HCT116 (cell line): ENCODE measurements around the gene OR6S1. TPM values are rescaled to one million over a fixed set of nuclear protein-coding genes. Genes with fewer than 3 reads are reported as not detected.
A peak's percentile ranks its signal among the peaks of the same experiment; 100 is the strongest.

ENCODE experiments used
- ATAC-seq: fragments of 200-7000 bp; cut with Tn5 transposase; 2 replicates; pipeline ENCODE4 v1.9.1; 2020; ENCODE audit warnings: mild to moderate bottlenecking, moderate library complexity
- BruUV-seq: library from RNA; stranded (reverse); fragments of 400-500 nt; replicated peaks from 2 replicates; lab custom pipeline; 2021; lab: Mats Ljungman, UMichigan
- CTCF ChIA-PET: fragments of 300-600 bp; sonication (Branson Sonifier 250); formaldehyde crosslinking; loops from one replicate; lab custom pipeline; 2021; ENCODE audit warnings: antibody characterized with exemption; lab: Charles Lee
- POLR2A ChIA-PET: fragments of 300-600, 350-600 bp; sonication (Branson Sonifier 250); formaldehyde crosslinking; loops from one replicate; lab custom pipeline; 2021; ENCODE audit warnings: antibody characterized with exemption; lab: Charles Lee
- RAD21 ChIA-PET, 2 experiments: fragments of 300-600 bp; sonication (Branson Sonifier 250); formaldehyde crosslinking; loops; one replicate each; lab custom pipeline; 2023; ENCODE audit warnings: low total read pairs in 2 of 2; ENCODE audit not compliant: uncharacterized antibody in 2 of 2, unreplicated experiment in 2 of 2, low non-redundant PET in 1 of 2; lab: Charles Lee
- DNase-seq: peaks from one replicate; pipeline ENCODE4 v3.0.0-alpha.2; 2010; ENCODE audit warnings: low read depth, low spot score
- H2AFZ ChIP-seq: fragments of 200-600 bp; shearing (Covaris generic), sonication (generic); 2 replicates; pipeline ENCODE4 v1.6.1; 2017; ENCODE audit warnings: low read depth, mixed run types, mixed read lengths, antibody characterized with exemption, low read length; ENCODE audit not compliant: poor library complexity, severe bottlenecking
- H3K27ac ChIP-seq: 2 replicates; pipeline ENCODE4 v1.5.1; 2012; ENCODE audit warnings: low read depth, low read length
- H3K27me3 ChIP-seq: fragments of 200-600 bp; sonication (generic); 2 replicates; pipeline ENCODE4 v1.6.1; 2016; ENCODE audit warnings: mixed run types, low read length, mixed read lengths; ENCODE audit not compliant: insufficient read depth
- H3K36me3 ChIP-seq, 2 experiments: fragments of 200-500 bp in 1 of 2; fragments of 200-600 bp in 1 of 2; sonication (Bioruptor generic) in 1 of 2; sonication (generic) in 1 of 2; 2 replicates each; pipeline versions ENCODE4 v1.5.1 to v1.6.1; 2014 to 2016; ENCODE audit warnings: low read length in 2 of 2, inconsistent platforms in 1 of 2, mixed read lengths in 1 of 2, mixed run types in 1 of 2; ENCODE audit not compliant: insufficient read depth in 2 of 2, control insufficient read depth in 1 of 2
- H3K4me1 ChIP-seq, 2 experiments: fragments of 200-600 bp in 1 of 2; sonication (generic) in 1 of 2; 2 replicates each; pipeline versions ENCODE4 v1.5.1 to v1.6.1; 2012 to 2017; ENCODE audit warnings: low read length in 2 of 2, inconsistent platforms in 1 of 2, mild to moderate bottlenecking in 1 of 2, mixed read lengths in 1 of 2, mixed run types in 1 of 2, moderate library complexity in 1 of 2; ENCODE audit not compliant: insufficient read depth in 2 of 2, control insufficient read depth in 1 of 2
- H3K4me2 ChIP-seq: fragments of 200-600 bp; sonication (generic); 2 replicates; pipeline ENCODE4 v1.6.1; 2017; ENCODE audit warnings: mixed run types, low read length, mixed read lengths
- H3K4me3 ChIP-seq, 2 experiments: fragments of 200-600 bp in 1 of 2; sonication (generic) in 1 of 2; replicated peaks in 1 of 2; 2 replicates each; pipeline ENCODE4 v1.5.1; 2011 to 2016; ENCODE audit warnings: low read length in 2 of 2, control low read depth in 1 of 2, low read depth in 1 of 2, mild to moderate bottlenecking in 1 of 2, mixed read lengths in 1 of 2, mixed run types in 1 of 2
- H3K79me2 ChIP-seq: fragments of 200-600 bp; sonication (generic); 2 replicates; pipeline ENCODE4 v1.6.1; 2017; ENCODE audit warnings: mild to moderate bottlenecking, mixed run types, low read length, moderate library complexity, mixed read lengths; ENCODE audit not compliant: insufficient read depth
- H3K9ac ChIP-seq: fragments of 200-600 bp; sonication (generic); 2 replicates; pipeline ENCODE4 v1.6.1; 2016; ENCODE audit warnings: low read length, mixed read lengths
- H3K9me2 ChIP-seq: fragments of 200-600 bp; sonication (generic), shearing (Covaris generic); 2 replicates; pipeline ENCODE4 v1.6.1; 2017; ENCODE audit warnings: mixed run types, mild to moderate bottlenecking, moderate library complexity; ENCODE audit not compliant: insufficient read depth
- H3K9me3 ChIP-seq, 2 experiments: fragments of 200-500 bp in 1 of 2; fragments of 200-600 bp in 1 of 2; sonication (Bioruptor generic) in 1 of 2; sonication (generic) in 1 of 2; 2 replicates each; pipeline ENCODE4 v1.6.1; 2014 to 2017; ENCODE audit warnings: low read length in 2 of 2, mixed read lengths in 2 of 2, inconsistent platforms in 1 of 2, low read depth in 1 of 2, mild to moderate bottlenecking in 1 of 2, mixed run types in 1 of 2, moderate library complexity in 1 of 2; ENCODE audit not compliant: control insufficient read depth in 1 of 2, insufficient read depth in 1 of 2
- H4K20me1 ChIP-seq: fragments of 200-600 bp; sonication (generic), shearing (Covaris generic); 2 replicates; pipeline ENCODE4 v1.6.1; 2017; ENCODE audit warnings: mixed run types, mild to moderate bottlenecking, moderate library complexity; ENCODE audit not compliant: insufficient read depth
- CBX3 ChIP-seq: IDR thresholded peaks from 2 replicates; pipeline ENCODE4 v1.6.1; 2012; ENCODE audit warnings: low read depth
- CEBPB ChIP-seq: IDR thresholded peaks from 2 replicates; pipeline ENCODE4 v1.6.1; 2012; ENCODE audit warnings: low read depth
- EGR1 ChIP-seq: IDR thresholded peaks from 2 replicates; pipeline ENCODE4 v1.6.1; 2012; ENCODE audit warnings: low read depth
- EZH2 ChIP-seq: fragments of 200-600 bp; sonication (generic); IDR thresholded peaks from 2 replicates; pipeline ENCODE4 v1.6.1; 2017; ENCODE audit warnings: antibody characterized with exemption, mixed run types
- EZH2phosphoT487 ChIP-seq: fragments of 200-600 bp; IDR thresholded peaks from 2 replicates; pipeline ENCODE4 v1.6.1; 2018; ENCODE audit warnings: antibody characterized with exemption, borderline replicate concordance
- FOSL1 ChIP-seq: IDR thresholded peaks from 2 replicates; pipeline ENCODE4 v1.6.1; 2012; ENCODE audit warnings: low read depth
- JUND ChIP-seq: IDR thresholded peaks from 2 replicates; pipeline ENCODE4 v1.6.1; 2012
- POLR2A ChIP-seq: IDR thresholded peaks from 2 replicates; pipeline ENCODE4 v1.7.0; 2011; ENCODE audit warnings: borderline replicate concordance; ENCODE audit not compliant: insufficient read depth, insufficient read length; ENCODE audit errors: extremely low read depth
- RAD21 ChIP-seq: IDR thresholded peaks from 2 replicates; pipeline ENCODE4 v1.6.1; 2012; ENCODE audit warnings: low read depth, mild to moderate bottlenecking
- SIN3A ChIP-seq: IDR thresholded peaks from 2 replicates; pipeline ENCODE4 v1.6.1; 2012; ENCODE audit warnings: low read depth
- SP1 ChIP-seq: IDR thresholded peaks from 2 replicates; pipeline ENCODE4 v1.6.1; 2012; ENCODE audit warnings: low read depth
- SRF ChIP-seq: IDR thresholded peaks from 2 replicates; pipeline ENCODE4 v1.6.1; 2012; ENCODE audit warnings: low read depth
- YY1 ChIP-seq: IDR thresholded peaks from 2 replicates; pipeline ENCODE4 v1.6.1; 2011; ENCODE audit warnings: low read length, low read depth, moderate library complexity, mild to moderate bottlenecking; ENCODE audit not compliant: insufficient replicate concordance; ENCODE audit errors: extremely low read depth
- ZFX ChIP-seq: fragments of 450-650 bp; IDR thresholded peaks from 2 replicates; pipeline ENCODE4 v1.6.1; 2017
- ZNF274 ChIP-seq: fragments of 200-500 bp; sonication (Bioruptor generic); IDR thresholded peaks from 2 replicates; pipeline ENCODE4 v1.6.1; 2014; ENCODE audit warnings: mild to moderate bottlenecking, low read depth, low read length, inconsistent platforms
- intact Hi-C: fragments of 100-400 bp; cut with micrococcal nuclease; formaldehyde crosslinking; loops from 2 replicates; pipeline ENCODE4 v1.10.0; 2022
- total RNA-seq: library from RNA; stranded (reverse); gene quantifications from one replicate; pipeline ENCODE4 v1.2.1, GENCODE V29; 2021; ENCODE audit not compliant: unreplicated experiment
- TF ChIP-seq, protein P1 (sequence below), 3 experiments: fragments of 200-600 bp in 1 of 3; sonication (generic) in 1 of 3; IDR thresholded peaks in 2 of 3; conservative IDR thresholded peaks in 1 of 3; 2 replicates each; pipeline ENCODE4 v1.5.1; 2012 to 2017; ENCODE audit warnings: low read depth in 2 of 3, low read length in 2 of 3, antibody characterized with exemption in 1 of 3, borderline replicate concordance in 1 of 3, control low read depth in 1 of 3, mild to moderate bottlenecking in 1 of 3, mixed read lengths in 1 of 3, mixed run types in 1 of 3, moderate library complexity in 1 of 3; ENCODE audit not compliant: insufficient read depth in 1 of 3
- TF ChIP-seq, protein P2 (sequence below): IDR thresholded peaks from 2 replicates; pipeline ENCODE4 v1.6.1; 2012
- TF ChIP-seq, protein P3 (sequence below): IDR thresholded peaks from 2 replicates; pipeline ENCODE4 v1.6.1; 2012; ENCODE audit warnings: low read depth
- TF ChIP-seq, protein P4 (sequence below): IDR thresholded peaks from 2 replicates; pipeline ENCODE4 v1.6.1; 2011; ENCODE audit warnings: mild to moderate bottlenecking, low read length, moderate library complexity; ENCODE audit not compliant: insufficient replicate concordance; ENCODE audit errors: extremely low read depth

Gene OR6S1
- total RNA-seq, 1 experiment from 2014 or later: not detected

DNA sequence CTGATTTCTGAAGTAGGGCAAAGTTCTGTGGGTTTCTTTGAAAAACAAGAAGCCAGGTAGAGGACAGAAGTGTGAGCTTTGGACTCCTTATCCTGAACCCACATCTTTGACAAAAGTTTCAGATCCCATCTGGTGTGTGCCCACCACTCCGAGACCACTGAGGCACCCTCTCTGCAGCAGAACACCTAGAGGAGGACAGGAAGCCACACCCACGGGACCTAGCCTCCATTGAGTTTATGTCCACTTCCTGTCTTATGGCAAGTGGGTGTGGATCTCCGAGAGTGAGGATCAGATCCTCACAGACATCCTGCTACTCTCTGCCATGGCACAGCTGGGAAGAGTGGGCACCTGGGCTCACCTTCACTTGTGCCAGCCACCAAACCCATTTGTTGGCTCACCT, 16.8 kb upstream of the OR6S1 start:
- ChIA-PET CTCF (interaction anchor here (0.6 to 2.9 kb wide), 12 partner anchors 10 to 315 kb away, joined by 3 to 59 read pairs (median 6); partner anchors contain the start of genes PARP2, PIP4P1 and RNASE4), POLR2A (interaction anchor here (0.9 to 4.9 kb wide), 6 partner anchors 12 to 316 kb away, joined by 3 to 39 read pairs (median 4); partner anchors contain the start of genes PARP2 and RNASE4)
- intact Hi-C loops: no loop called here
- BruUV-seq: no TSS peak
- Histone ChIP-seq H3K27me3 (no peaks in the 10 kb centered on the region), H3K4me1 (peaks cover 15 to 39% of the 10 kb centered on the region in 2 experiments), H3K36me3 (no peaks in the 10 kb centered on the region), H2AFZ (peak overlapping the region; percentile 11), H3K79me2 (no peaks in the 10 kb centered on the region), H3K4me2 (peak overlapping the region; percentile 67), H3K9ac (no peak overlapping the region)
- no peak for ATAC-seq
- TF ChIP-seq FOSL1 (no peak), YY1 (no peak), ZNF274 (no peak), SIN3A (no peak), JUND (no peak), SRF (no peak), EGR1 (no peak), CBX3 (no peak; the same call in 1 of the 2 replicates), EZH2phosphoT487 (no peak), EZH2 (no peak), CEBPB (no peak), ZFX (no peak), RAD21 (no peak), SP1 (no peak), POLR2A (no peak)
- TF ChIP-seq, protein P1, sequence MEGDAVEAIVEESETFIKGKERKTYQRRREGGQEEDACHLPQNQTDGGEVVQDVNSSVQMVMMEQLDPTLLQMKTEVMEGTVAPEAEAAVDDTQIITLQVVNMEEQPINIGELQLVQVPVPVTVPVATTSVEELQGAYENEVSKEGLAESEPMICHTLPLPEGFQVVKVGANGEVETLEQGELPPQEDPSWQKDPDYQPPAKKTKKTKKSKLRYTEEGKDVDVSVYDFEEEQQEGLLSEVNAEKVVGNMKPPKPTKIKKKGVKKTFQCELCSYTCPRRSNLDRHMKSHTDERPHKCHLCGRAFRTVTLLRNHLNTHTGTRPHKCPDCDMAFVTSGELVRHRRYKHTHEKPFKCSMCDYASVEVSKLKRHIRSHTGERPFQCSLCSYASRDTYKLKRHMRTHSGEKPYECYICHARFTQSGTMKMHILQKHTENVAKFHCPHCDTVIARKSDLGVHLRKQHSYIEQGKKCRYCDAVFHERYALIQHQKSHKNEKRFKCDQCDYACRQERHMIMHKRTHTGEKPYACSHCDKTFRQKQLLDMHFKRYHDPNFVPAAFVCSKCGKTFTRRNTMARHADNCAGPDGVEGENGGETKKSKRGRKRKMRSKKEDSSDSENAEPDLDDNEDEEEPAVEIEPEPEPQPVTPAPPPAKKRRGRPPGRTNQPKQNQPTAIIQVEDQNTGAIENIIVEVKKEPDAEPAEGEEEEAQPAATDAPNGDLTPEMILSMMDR (IDR thresholded peaks at IDR 0.05 in 2 of 3, conservative IDR thresholded peaks at IDR 0.05 in 1 of 3; ENCODE audit: borderline replicate concordance in 1 of 3, insufficient read depth in 1 of 3, low read depth in 2 of 3, low read length in 2 of 3): no peak
- TF ChIP-seq, protein P2, sequence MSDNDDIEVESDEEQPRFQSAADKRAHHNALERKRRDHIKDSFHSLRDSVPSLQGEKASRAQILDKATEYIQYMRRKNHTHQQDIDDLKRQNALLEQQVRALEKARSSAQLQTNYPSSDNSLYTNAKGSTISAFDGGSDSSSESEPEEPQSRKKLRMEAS: no peak
- TF ChIP-seq, protein P3, sequence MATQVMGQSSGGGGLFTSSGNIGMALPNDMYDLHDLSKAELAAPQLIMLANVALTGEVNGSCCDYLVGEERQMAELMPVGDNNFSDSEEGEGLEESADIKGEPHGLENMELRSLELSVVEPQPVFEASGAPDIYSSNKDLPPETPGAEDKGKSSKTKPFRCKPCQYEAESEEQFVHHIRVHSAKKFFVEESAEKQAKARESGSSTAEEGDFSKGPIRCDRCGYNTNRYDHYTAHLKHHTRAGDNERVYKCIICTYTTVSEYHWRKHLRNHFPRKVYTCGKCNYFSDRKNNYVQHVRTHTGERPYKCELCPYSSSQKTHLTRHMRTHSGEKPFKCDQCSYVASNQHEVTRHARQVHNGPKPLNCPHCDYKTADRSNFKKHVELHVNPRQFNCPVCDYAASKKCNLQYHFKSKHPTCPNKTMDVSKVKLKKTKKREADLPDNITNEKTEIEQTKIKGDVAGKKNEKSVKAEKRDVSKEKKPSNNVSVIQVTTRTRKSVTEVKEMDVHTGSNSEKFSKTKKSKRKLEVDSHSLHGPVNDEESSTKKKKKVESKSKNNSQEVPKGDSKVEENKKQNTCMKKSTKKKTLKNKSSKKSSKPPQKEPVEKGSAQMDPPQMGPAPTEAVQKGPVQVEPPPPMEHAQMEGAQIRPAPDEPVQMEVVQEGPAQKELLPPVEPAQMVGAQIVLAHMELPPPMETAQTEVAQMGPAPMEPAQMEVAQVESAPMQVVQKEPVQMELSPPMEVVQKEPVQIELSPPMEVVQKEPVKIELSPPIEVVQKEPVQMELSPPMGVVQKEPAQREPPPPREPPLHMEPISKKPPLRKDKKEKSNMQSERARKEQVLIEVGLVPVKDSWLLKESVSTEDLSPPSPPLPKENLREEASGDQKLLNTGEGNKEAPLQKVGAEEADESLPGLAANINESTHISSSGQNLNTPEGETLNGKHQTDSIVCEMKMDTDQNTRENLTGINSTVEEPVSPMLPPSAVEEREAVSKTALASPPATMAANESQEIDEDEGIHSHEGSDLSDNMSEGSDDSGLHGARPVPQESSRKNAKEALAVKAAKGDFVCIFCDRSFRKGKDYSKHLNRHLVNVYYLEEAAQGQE: no peak
- TF ChIP-seq, protein P4, sequence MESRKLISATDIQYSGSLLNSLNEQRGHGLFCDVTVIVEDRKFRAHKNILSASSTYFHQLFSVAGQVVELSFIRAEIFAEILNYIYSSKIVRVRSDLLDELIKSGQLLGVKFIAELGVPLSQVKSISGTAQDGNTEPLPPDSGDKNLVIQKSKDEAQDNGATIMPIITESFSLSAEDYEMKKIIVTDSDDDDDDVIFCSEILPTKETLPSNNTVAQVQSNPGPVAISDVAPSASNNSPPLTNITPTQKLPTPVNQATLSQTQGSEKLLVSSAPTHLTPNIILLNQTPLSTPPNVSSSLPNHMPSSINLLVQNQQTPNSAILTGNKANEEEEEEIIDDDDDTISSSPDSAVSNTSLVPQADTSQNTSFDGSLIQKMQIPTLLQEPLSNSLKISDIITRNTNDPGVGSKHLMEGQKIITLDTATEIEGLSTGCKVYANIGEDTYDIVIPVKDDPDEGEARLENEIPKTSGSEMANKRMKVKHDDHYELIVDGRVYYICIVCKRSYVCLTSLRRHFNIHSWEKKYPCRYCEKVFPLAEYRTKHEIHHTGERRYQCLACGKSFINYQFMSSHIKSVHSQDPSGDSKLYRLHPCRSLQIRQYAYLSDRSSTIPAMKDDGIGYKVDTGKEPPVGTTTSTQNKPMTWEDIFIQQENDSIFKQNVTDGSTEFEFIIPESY: no peak
- TF ChIP-seq, all 23 proteins: peak for 0
- RAD21 ChIA-PET: interaction anchor here (0.7 to 1.0 kb wide), 2 partner anchors 25 to 45 kb away, joined by 3 read pairs; no protein-coding TSS in a partner anchor
- Histone ChIP-seq H3K4me3 (peak overlapping the region; percentile 23 to 33; a peak in 3 of 4 replicates), H3K9me2 (no peaks in the 10 kb centered on the region), H3K9me3 (no peaks in the 10 kb centered on the region), H3K27ac (peak overlapping the region; percentile 50), H4K20me1 (no peaks in the 10 kb centered on the region)
- DNase-seq: no peak
